OCI-LY1 (cell line): ENCODE data around the gene GMDS.

Experiments used
- CTCF ChIP-seq: fragments of 200-600 bp; sonication (generic), shearing (Covaris generic); IDR thresholded peaks from 2 replicates; pipeline ENCODE4 v1.5.1; 2017; ENCODE audit warnings: mild to moderate bottlenecking, antibody characterized with exemption, low read length, moderate library complexity, mixed read lengths
- EZH2 ChIP-seq: fragments of 200-600 bp; sonication (generic), shearing (Covaris generic); IDR thresholded peaks from 2 replicates; pipeline ENCODE4 v1.8.0; 2017; ENCODE audit warnings: borderline replicate concordance, mixed run types, mild to moderate bottlenecking, antibody characterized with exemption, low read length, moderate library complexity, mixed read lengths

- TF ChIP-seq EZH2 (no peak), CTCF (no peak)
These were observed 630.1 kb downstream of the GMDS start for GRCh38 chr6:1615151-1615852.
